OCI-LY1 (cell line): ENCODE results near the gene ZNF697.
"Not testable (repeated sequence)": the region's sequence is repeated elsewhere in the genome, so short reads cannot be mapped to it uniquely, and the experiment has no call there.

Experiments used
- H2AFZ ChIP-seq: fragments of 200-600 bp; sonication (generic), shearing (Covaris generic); 2 replicates; pipeline ENCODE4 v1.6.0; 2014; ENCODE audit warnings: antibody characterized with exemption, mild to moderate bottlenecking, low read length
- H3F3A ChIP-seq: fragments of 200-600 bp; sonication (generic), shearing (Covaris generic); 2 replicates; pipeline ENCODE4 v1.6.0; 2014; ENCODE audit warnings: mild to moderate bottlenecking, antibody characterized with exemption, low read length, moderate library complexity; ENCODE audit not compliant: insufficient read depth
- H3K27ac ChIP-seq: fragments of 200-600 bp; sonication (generic); 2 replicates; pipeline ENCODE4 v1.5.1; 2014; ENCODE audit warnings: low read length, mixed run types, mild to moderate bottlenecking, low read depth; ENCODE audit not compliant: poor library complexity, severe bottlenecking
- H3K27me3 ChIP-seq: fragments of 200-600 bp; sonication (generic); 2 replicates; pipeline ENCODE4 v1.6.0; 2014; ENCODE audit warnings: antibody characterized with exemption, mild to moderate bottlenecking, low read length, moderate library complexity; ENCODE audit not compliant: insufficient read depth
- H3K36me3 ChIP-seq: fragments of 200-600 bp; sonication (generic); 2 replicates; pipeline ENCODE4 v1.6.1; 2014; ENCODE audit warnings: mild to moderate bottlenecking, antibody characterized with exemption, low read length, moderate library complexity, mixed read lengths; ENCODE audit not compliant: insufficient read depth
- H3K4me1 ChIP-seq: fragments of 200-600 bp; sonication (generic); 2 replicates; pipeline ENCODE4 v1.5.1; 2014; ENCODE audit warnings: mild to moderate bottlenecking, low read length, moderate library complexity; ENCODE audit not compliant: insufficient read depth, severe bottlenecking
- H3K4me2 ChIP-seq: fragments of 200-600 bp; sonication (generic), shearing (Covaris generic); 2 replicates; pipeline ENCODE4 v1.6.1; 2014; ENCODE audit warnings: low read length
- H3K4me3 ChIP-seq: fragments of 200-600 bp; sonication (generic); 2 replicates; pipeline ENCODE4 v1.5.1; 2014; ENCODE audit warnings: low read length, low read depth, mild to moderate bottlenecking, mixed read lengths; ENCODE audit not compliant: poor library complexity, severe bottlenecking
- H3K79me2 ChIP-seq: fragments of 200-600 bp; shearing (Covaris generic); 2 replicates; pipeline ENCODE4 v1.6.1; 2016; ENCODE audit warnings: mixed run types, low read length, mixed read lengths; ENCODE audit not compliant: insufficient read depth
- H3K9ac ChIP-seq: fragments of 200-600 bp; sonication (generic), shearing (Covaris generic); 2 replicates; pipeline ENCODE4 v1.6.1; 2014; ENCODE audit warnings: mild to moderate bottlenecking, low read length, mixed read lengths
- H3K9me2 ChIP-seq: fragments of 200-600 bp; sonication (generic), shearing (Covaris generic); 2 replicates; pipeline ENCODE4 v1.6.1; 2014; ENCODE audit warnings: low read depth, mild to moderate bottlenecking, low read length, mixed read lengths
- H3K9me3 ChIP-seq: fragments of 200-600 bp; shearing (Covaris generic); 2 replicates; pipeline ENCODE4 v1.6.1; 2014; ENCODE audit warnings: low read length, mixed read lengths
- H4K20me1 ChIP-seq: fragments of 200-600 bp; sonication (generic), shearing (Covaris generic); 2 replicates; pipeline ENCODE4 v1.6.0; 2016; ENCODE audit warnings: mild to moderate bottlenecking, low read length; ENCODE audit not compliant: insufficient read depth
- EZH2 ChIP-seq: fragments of 200-600 bp; sonication (generic), shearing (Covaris generic); IDR thresholded peaks from 2 replicates; pipeline ENCODE4 v1.8.0; 2017; ENCODE audit warnings: borderline replicate concordance, mixed run types, mild to moderate bottlenecking, antibody characterized with exemption, low read length, moderate library complexity, mixed read lengths
- TF ChIP-seq, protein P1 (sequence below): fragments of 200-600 bp; sonication (generic), shearing (Covaris generic); IDR thresholded peaks from 2 replicates; pipeline ENCODE4 v1.5.1; 2017; ENCODE audit warnings: mild to moderate bottlenecking, antibody characterized with exemption, low read length, moderate library complexity, mixed read lengths

The ZNF697 gene

GRCh38 chr1:119607087-119607807 is 40.8 kb downstream of the ZNF697 start:
- H4K20me1 ChIP-seq, H3K4me3 ChIP-seq, H2AFZ ChIP-seq, H3K9ac ChIP-seq, H3K9me2 ChIP-seq, H3K27me3 ChIP-seq, H3F3A ChIP-seq, H3K4me2 ChIP-seq, H3K9me3 ChIP-seq, H3K4me1 ChIP-seq, H3K36me3 ChIP-seq, H3K79me2 ChIP-seq, H3K27ac ChIP-seq: not testable (repeated sequence)
- TF ChIP-seq, protein P1, sequence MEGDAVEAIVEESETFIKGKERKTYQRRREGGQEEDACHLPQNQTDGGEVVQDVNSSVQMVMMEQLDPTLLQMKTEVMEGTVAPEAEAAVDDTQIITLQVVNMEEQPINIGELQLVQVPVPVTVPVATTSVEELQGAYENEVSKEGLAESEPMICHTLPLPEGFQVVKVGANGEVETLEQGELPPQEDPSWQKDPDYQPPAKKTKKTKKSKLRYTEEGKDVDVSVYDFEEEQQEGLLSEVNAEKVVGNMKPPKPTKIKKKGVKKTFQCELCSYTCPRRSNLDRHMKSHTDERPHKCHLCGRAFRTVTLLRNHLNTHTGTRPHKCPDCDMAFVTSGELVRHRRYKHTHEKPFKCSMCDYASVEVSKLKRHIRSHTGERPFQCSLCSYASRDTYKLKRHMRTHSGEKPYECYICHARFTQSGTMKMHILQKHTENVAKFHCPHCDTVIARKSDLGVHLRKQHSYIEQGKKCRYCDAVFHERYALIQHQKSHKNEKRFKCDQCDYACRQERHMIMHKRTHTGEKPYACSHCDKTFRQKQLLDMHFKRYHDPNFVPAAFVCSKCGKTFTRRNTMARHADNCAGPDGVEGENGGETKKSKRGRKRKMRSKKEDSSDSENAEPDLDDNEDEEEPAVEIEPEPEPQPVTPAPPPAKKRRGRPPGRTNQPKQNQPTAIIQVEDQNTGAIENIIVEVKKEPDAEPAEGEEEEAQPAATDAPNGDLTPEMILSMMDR = peak; percentile 18; the same call in 1 of the 2 replicates

DNA sequence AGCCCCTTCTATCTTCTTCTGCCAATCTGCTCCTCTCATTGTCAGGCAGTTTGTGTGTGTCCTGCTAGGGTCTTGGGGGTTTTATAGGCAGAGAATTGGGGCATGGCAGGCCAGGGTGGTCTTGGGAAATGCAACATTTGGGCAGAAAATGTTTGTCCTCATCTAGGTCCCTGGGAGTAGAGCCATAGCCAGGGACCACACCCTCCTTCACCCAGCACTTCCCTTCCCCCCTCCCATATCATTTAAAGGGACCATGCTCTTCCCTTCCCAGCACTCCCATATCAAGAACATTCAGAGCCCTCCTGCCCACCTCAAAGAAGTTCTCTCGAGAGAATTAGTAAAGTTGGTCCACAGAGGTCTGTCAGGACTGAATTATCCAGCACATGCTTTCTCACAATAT is 41.7 kb downstream of the ZNF697 start:
- Histone ChIP-seq H3K27ac (no peak overlapping the region), H2AFZ (no peak overlapping the region), H3K9me2 (no peaks in the 10 kb centered on the region), H3K9ac (no peak overlapping the region), H3K27me3 (no peaks in the 10 kb centered on the region), H4K20me1 (no peaks in the 10 kb centered on the region), H3K79me2 (no peaks in the 10 kb centered on the region), H3K9me3 (no peaks in the 10 kb centered on the region), H3F3A (no peaks in the 10 kb centered on the region), H3K4me1 (no peaks in the 10 kb centered on the region), H3K4me3 (no peak overlapping the region), H3K36me3 (no peaks in the 10 kb centered on the region), H3K4me2 (no peak overlapping the region)
- no peak for TF ChIP-seq EZH2
- TF ChIP-seq, protein P1 = no peak

DNA sequence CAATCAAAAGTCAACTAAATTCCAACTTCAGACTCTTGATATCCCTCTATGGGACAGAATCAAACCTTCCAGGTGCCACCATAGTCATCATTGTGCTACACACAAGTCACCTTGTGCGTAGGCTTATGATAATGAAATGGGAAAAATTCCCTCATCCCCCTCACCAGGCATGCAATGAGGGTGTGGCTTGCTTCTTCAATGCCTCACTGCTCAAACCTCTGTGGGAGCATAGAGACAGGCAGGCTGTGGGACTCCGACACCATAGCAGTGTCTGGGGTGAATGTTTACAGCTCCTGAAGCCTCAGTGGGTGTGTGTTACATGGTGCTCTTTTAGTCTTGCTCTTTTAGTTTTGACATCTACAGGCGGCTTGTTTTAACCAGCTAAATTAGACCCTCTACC is 42.4 kb downstream of the ZNF697 start:
- no peak overlapping the region for H2AFZ ChIP-seq
- H3K4me1 ChIP-seq = no peaks in the 10 kb centered on the region
- no peak overlapping the region for H3K4me2 ChIP-seq
- no peaks in the 10 kb centered on the region for H3K36me3 ChIP-seq
- H3F3A ChIP-seq = no peaks in the 10 kb centered on the region
- H3K9me2 ChIP-seq = no peaks in the 10 kb centered on the region
- H3K27ac ChIP-seq = no peak overlapping the region
- H3K79me2 ChIP-seq = no peaks in the 10 kb centered on the region
- H4K20me1 ChIP-seq = no peaks in the 10 kb centered on the region
- no peak overlapping the region for H3K9ac ChIP-seq
- no peaks in the 10 kb centered on the region for H3K27me3 ChIP-seq
- H3K9me3 ChIP-seq = no peaks in the 10 kb centered on the region
- TF ChIP-seq, protein P1 = no peak
- no peak for TF ChIP-seq EZH2
- no peak overlapping the region for H3K4me3 ChIP-seq

DNA sequence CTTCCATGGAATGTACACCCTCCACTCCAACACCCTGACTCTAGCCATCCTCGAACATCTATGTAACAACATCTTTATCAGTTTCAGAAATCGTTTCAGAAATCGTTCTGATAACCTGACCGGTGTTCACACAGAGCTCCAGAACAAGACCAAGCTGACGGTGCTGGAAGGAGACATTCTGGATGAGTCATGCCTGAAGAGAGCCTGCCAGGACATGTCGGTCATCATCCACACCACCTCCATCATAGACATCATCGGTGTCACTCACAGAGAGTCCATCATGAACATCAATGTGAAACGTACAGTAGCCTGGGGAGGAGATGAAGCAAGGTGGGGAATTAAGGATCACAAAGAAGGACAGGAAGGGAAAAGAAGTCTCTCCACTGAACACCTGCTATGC is 43.0 kb downstream of the ZNF697 start:
- H3K4me2 ChIP-seq, H3K36me3 ChIP-seq, H3K27ac ChIP-seq, H3F3A ChIP-seq, H2AFZ ChIP-seq, H3K9me3 ChIP-seq, H4K20me1 ChIP-seq, H3K9me2 ChIP-seq, H3K4me1 ChIP-seq, H3K27me3 ChIP-seq, H3K9ac ChIP-seq, H3K79me2 ChIP-seq, H3K4me3 ChIP-seq: not testable (repeated sequence)
